ENCODE results near the gene PRPF6. TPM values are rescaled to one million over a fixed set of nuclear protein-coding genes. Genes with fewer than 3 reads are reported as not detected.

Gene PRPF6
- total and polyA plus RNA-seq, 2 donors (not counting 3 experiments of a cell fraction or from before 2014, with no cell fraction given) = 35.3 to 67.4 TPM

GRCh38 chr20:63952769-63953168, 28.2 kb upstream of the PRPF6 start:
- no peaks in the 10 kb centered on the region for H3K27me3 ChIP-seq (ENCODE audit: control insufficient read depth in 2 of 2, insufficient read depth in 2 of 2, low read length in 2 of 2)
- no peak overlapping the region for H3K9ac ChIP-seq (replicated peaks; ENCODE audit: extremely low read depth, insufficient read depth, low read length)
- H3K4me3 ChIP-seq (replicated peaks in 1 of 3; ENCODE audit: insufficient read depth in 1 of 3, low read depth in 1 of 3, low read length in 3 of 3) = no peak overlapping the region
- H4K20me1 ChIP-seq (replicated peaks; ENCODE audit: control insufficient read depth, extremely low read depth, insufficient read depth, low read length) = no peaks in the 10 kb centered on the region
- DNase-seq (ENCODE audit: low read depth, low spot score) = no peak
- H3K36me3 ChIP-seq (ENCODE audit: control insufficient read depth in 2 of 2, extremely low read depth in 1 of 2, insufficient read depth in 2 of 2, low read length in 2 of 2) = peaks cover 0 to 4% of the 10 kb centered on the region in 2 experiments
- no peaks in the 10 kb centered on the region for H3K9me3 ChIP-seq (replicated peaks; ENCODE audit: control insufficient read depth, insufficient read depth, low read length)
- POLR2A ChIA-PET = no interaction called here
- intact Hi-C loops (cut with micrococcal nuclease) (no loop called here), dilution Hi-C loops (cut with MboI; ENCODE audit: extremely low pct_ligation_motif_present, low sequenced_read_pairs) (no loop called here)
- no TSS peak for BruUV-seq (replicated peaks)
- CTCF ChIA-PET = no interaction called here
- no peak overlapping the region for H3K27ac ChIP-seq (ENCODE audit: insufficient read depth, low read depth, low read length)
- TF ChIP-seq CTCF (IDR thresholded peaks at IDR 0.05; ENCODE audit: extremely low read depth in 1 of 2, insufficient read depth in 1 of 2, low read depth in 1 of 2, low read length in 2 of 2) (no peak), EZH2 (IDR thresholded peaks at IDR 0.05; ENCODE audit: borderline replicate concordance, low read depth, low read length, severe bottlenecking) (no peak), JUN (IDR thresholded peaks at IDR 0.05; ENCODE audit: borderline replicate concordance, insufficient read depth, insufficient read length, low read depth) (no peak), POLR2A (IDR thresholded peaks at IDR 0.05; ENCODE audit: low read depth, low read length) (no peak)
- no peaks in the 10 kb centered on the region for H3K9me1 ChIP-seq (replicated peaks; ENCODE audit: control insufficient read depth, extremely low read depth, insufficient read depth, low read length)
- no peak overlapping the region for H3K4me2 ChIP-seq (ENCODE audit: insufficient read depth, low read length)
- peaks cover 23% of the 10 kb centered on the region for H3K4me1 ChIP-seq (ENCODE audit: control insufficient read depth, extremely low read depth, insufficient read depth, low read length)
- FAIRE-seq = no peak
- no peak overlapping the region for H2AFZ ChIP-seq (ENCODE audit: low read depth, low read length)
- H3K79me2 ChIP-seq (ENCODE audit: control insufficient read depth, insufficient read depth, low read length) = peaks cover 61% of the 10 kb centered on the region

GRCh38 chr20:63953764-63954429, 27.0 kb upstream of the PRPF6 start:
- ChIA-PET CTCF (interaction anchor here (1.0 to 1.5 kb wide), 2 partner anchors 45 to 416 kb away, joined by 3 to 9 read pairs; partner anchors contain the start of gene PTK6), POLR2A (no interaction called here)
- DNase-seq (ENCODE audit: low read depth, low spot score) (no peak), FAIRE-seq (no peak)
- Histone ChIP-seq H3K4me1 (ENCODE audit: control insufficient read depth, extremely low read depth, insufficient read depth, low read length) (peaks cover 15% of the 10 kb centered on the region), H3K4me2 (ENCODE audit: insufficient read depth, low read length) (no peak overlapping the region), H3K27me3 (ENCODE audit: control insufficient read depth in 2 of 2, insufficient read depth in 2 of 2, low read length in 2 of 2) (no peaks in the 10 kb centered on the region), H2AFZ (ENCODE audit: low read depth, low read length) (no peak overlapping the region), H3K9ac (replicated peaks; ENCODE audit: extremely low read depth, insufficient read depth, low read length) (no peak overlapping the region), H3K4me3 (replicated peaks in 1 of 3; ENCODE audit: insufficient read depth in 1 of 3, low read depth in 1 of 3, low read length in 3 of 3) (no peak overlapping the region), H3K9me3 (replicated peaks; ENCODE audit: control insufficient read depth, insufficient read depth, low read length) (no peaks in the 10 kb centered on the region), H3K36me3 (ENCODE audit: control insufficient read depth in 2 of 2, extremely low read depth in 1 of 2, insufficient read depth in 2 of 2, low read length in 2 of 2) (peaks cover 0 to 6% of the 10 kb centered on the region in 2 experiments), H3K27ac (ENCODE audit: insufficient read depth, low read depth, low read length) (no peak overlapping the region), H3K79me2 (ENCODE audit: control insufficient read depth, insufficient read depth, low read length) (peaks cover 54% of the 10 kb centered on the region), H3K9me1 (replicated peaks; ENCODE audit: control insufficient read depth, extremely low read depth, insufficient read depth, low read length) (no peaks in the 10 kb centered on the region), H4K20me1 (replicated peaks; ENCODE audit: control insufficient read depth, extremely low read depth, insufficient read depth, low read length) (no peaks in the 10 kb centered on the region)
- dilution Hi-C loops (cut with MboI; ENCODE audit: extremely low pct_ligation_motif_present, low sequenced_read_pairs) = no loop called here
- BruUV-seq (replicated peaks) = no TSS peak
- intact Hi-C loops (cut with micrococcal nuclease) = no loop called here
- TF ChIP-seq POLR2A (IDR thresholded peaks at IDR 0.05; ENCODE audit: low read depth, low read length) (no peak), JUN (IDR thresholded peaks at IDR 0.05; ENCODE audit: borderline replicate concordance, insufficient read depth, insufficient read length, low read depth) (no peak), FOS (IDR thresholded peaks at IDR 0.05; ENCODE audit: borderline replicate concordance, insufficient read depth, low read length) (no peak), MAX (IDR thresholded peaks at IDR 0.05; ENCODE audit: insufficient read depth, insufficient read length) (no peak), EZH2 (IDR thresholded peaks at IDR 0.05; ENCODE audit: borderline replicate concordance, low read depth, low read length, severe bottlenecking) (no peak), POLR2AphosphoS5 (IDR thresholded peaks at IDR 0.05; ENCODE audit: insufficient read depth, low read depth, low read length) (no peak), CTCF (IDR thresholded peaks at IDR 0.05; ENCODE audit: extremely low read depth in 1 of 2, insufficient read depth in 1 of 2, low read depth in 1 of 2, low read length in 2 of 2) (no peak), MYC (IDR thresholded peaks at IDR 0.05; ENCODE audit: low read depth, low read length) (no peak), GATA2 (IDR thresholded peaks at IDR 0.05; ENCODE audit: insufficient read depth, insufficient read length, low read depth, low read length) (no peak)
